ENCODE measurements around the gene SLX1B. TPM values are rescaled to one million over a fixed set of nuclear protein-coding genes. Genes with fewer than 3 reads are reported as not detected.
"Not testable (repeated sequence)": the region's sequence is repeated elsewhere in the genome, so short reads cannot be mapped to it uniquely, and the experiment has no call there.

SLX1B gene
- total RNA-seq (2021; ENCODE audit: unreplicated experiment) (54.9 TPM), Bru-seq, nascent RNA (percentile 25 among the genes with signal in this experiment), BruChase-seq, experiment 1, labeled RNA remaining after a 6-hour chase (percentile 46 among the genes with signal in this experiment), BruChase-seq, experiment 2, labeled RNA remaining after a 2-hour chase (percentile 40 among the genes with signal in this experiment)
- polyA plus RNA-seq (2012): 3.3 and 17.2 TPM in 2 replicates
- long read RNA-seq, transcript SLX1B-201 (6 exons, 1,165 nt): major isoform, 32 of 36 reads
- long read RNA-seq, partial matches to known transcripts: 3 of 36 reads
- long read RNA-seq, other reads (novel, unspliced or antisense): 1 of 36 reads

DNA sequence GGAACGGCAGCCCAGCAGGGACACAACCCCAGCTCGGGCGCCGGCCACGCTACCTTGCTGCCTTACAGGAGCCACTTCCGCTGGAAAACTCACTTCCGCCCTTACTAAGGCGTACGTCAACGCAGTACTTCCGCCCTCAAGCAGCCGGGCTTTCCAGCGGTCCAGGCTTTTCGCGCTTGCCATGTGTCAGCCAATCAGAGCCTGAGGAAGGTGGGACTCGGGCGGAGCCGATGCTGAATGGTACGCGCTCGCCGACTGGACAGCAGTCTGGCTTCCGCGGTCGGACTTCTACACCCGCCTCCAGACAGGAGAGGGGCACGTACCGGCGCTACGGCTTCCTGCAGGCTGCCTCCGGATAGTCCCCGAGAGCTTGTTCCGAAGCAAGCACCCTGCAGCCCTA, at the start of gene SLX1B, which contains the start of gene BOLA2:
SLX1B (plus strand) TSS at position 265 of the 400 bp plus-strand sequence.
BOLA2 (minus strand) TSS at position 83 of the 400 bp plus-strand sequence. CDS start 98 bp downstream, outside the sequence.
- RAD21 ChIA-PET (ENCODE audit: low non-redundant PET in 1 of 2, low total read pairs in 2 of 2, uncharacterized antibody in 2 of 2, unreplicated experiment in 2 of 2); CTCF ChIA-PET; H3K36me3 ChIP-seq (ENCODE audit: control insufficient read depth in 1 of 2, insufficient read depth in 2 of 2, low read length in 2 of 2); H3K9me2 ChIP-seq (ENCODE audit: insufficient read depth); H3K4me2 ChIP-seq (ENCODE audit: low read length); intact Hi-C loops (cut with micrococcal nuclease); POLR2A ChIA-PET; BruUV-seq (replicated peaks); H2AFZ ChIP-seq (ENCODE audit: low read depth, low read length, poor library complexity, severe bottlenecking); H3K9ac ChIP-seq (ENCODE audit: low read length); H3K4me1 ChIP-seq (ENCODE audit: control insufficient read depth in 1 of 2, insufficient read depth in 2 of 2, low read length in 2 of 2); H3K27ac ChIP-seq (ENCODE audit: low read depth, low read length); DNase-seq (ENCODE audit: low read depth, low spot score); H3K79me2 ChIP-seq (ENCODE audit: insufficient read depth, low read length); H3K27me3 ChIP-seq (ENCODE audit: insufficient read depth, low read length); H3K9me3 ChIP-seq (ENCODE audit: control insufficient read depth in 1 of 2, insufficient read depth in 1 of 2, low read depth in 1 of 2, low read length in 2 of 2); H4K20me1 ChIP-seq (ENCODE audit: insufficient read depth); H3K4me3 ChIP-seq (replicated peaks in 1 of 2; ENCODE audit: low read depth in 1 of 2, low read length in 2 of 2): not testable (repeated sequence)
- ATAC-seq: peak; percentile 88

DNA sequence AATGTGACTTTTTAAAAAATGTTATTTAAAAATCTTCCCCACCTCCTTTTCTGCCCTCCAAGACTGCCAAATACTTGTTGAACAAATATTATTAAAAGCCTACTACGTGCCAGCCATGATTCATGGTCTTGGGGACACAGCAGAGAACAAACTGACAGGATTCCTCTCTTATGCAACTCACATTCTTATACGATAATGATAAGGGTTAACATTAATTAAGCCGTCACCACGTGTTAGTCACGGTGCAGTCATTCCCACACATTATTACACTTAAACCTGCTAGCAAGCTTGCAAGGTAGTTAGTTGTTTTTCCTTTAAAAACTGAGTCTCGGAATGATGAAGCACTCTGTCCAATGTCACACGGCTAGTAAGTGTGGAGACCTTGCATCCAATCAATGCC, 49.1 kb upstream of the SLX1B start:
- H3K9ac ChIP-seq (ENCODE audit: low read length); H3K9me3 ChIP-seq (ENCODE audit: control insufficient read depth in 1 of 2, insufficient read depth in 1 of 2, low read depth in 1 of 2, low read length in 2 of 2); DNase-seq (ENCODE audit: low read depth, low spot score); H4K20me1 ChIP-seq (ENCODE audit: insufficient read depth); H3K27ac ChIP-seq (ENCODE audit: low read depth, low read length); H3K27me3 ChIP-seq (ENCODE audit: insufficient read depth, low read length); H3K4me3 ChIP-seq (replicated peaks in 1 of 2; ENCODE audit: low read depth in 1 of 2, low read length in 2 of 2); H3K4me2 ChIP-seq (ENCODE audit: low read length); CTCF ChIA-PET; H3K9me2 ChIP-seq (ENCODE audit: insufficient read depth); POLR2A ChIA-PET; ATAC-seq; RAD21 ChIA-PET (ENCODE audit: low non-redundant PET in 1 of 2, low total read pairs in 2 of 2, uncharacterized antibody in 2 of 2, unreplicated experiment in 2 of 2); intact Hi-C loops (cut with micrococcal nuclease); H2AFZ ChIP-seq (ENCODE audit: low read depth, low read length, poor library complexity, severe bottlenecking); H3K4me1 ChIP-seq (ENCODE audit: control insufficient read depth in 1 of 2, insufficient read depth in 2 of 2, low read length in 2 of 2); BruUV-seq (replicated peaks); H3K79me2 ChIP-seq (ENCODE audit: insufficient read depth, low read length); H3K36me3 ChIP-seq (ENCODE audit: control insufficient read depth in 1 of 2, insufficient read depth in 2 of 2, low read length in 2 of 2): not testable (repeated sequence)

DNA sequence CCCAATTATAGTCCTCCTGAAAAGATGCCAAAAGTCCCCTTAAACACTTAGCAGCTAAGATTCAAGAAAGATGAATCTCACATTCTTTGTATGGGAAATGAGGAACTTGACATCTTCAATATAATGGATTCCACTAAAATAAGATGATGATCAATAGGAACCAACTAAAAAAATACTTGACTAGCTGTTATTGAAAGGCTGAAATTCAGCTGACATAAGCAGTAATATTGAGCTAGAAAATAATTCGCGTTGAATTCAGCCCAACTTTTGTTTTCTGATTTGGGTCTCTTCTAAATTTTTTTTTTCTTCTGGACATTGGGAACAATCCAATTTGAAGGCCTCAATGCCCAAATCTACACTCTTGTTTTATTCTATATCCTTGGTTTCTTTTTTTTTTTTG, 30.7 kb upstream of the SLX1B start:
- RAD21 ChIA-PET (ENCODE audit: low non-redundant PET in 1 of 2, low total read pairs in 2 of 2, uncharacterized antibody in 2 of 2, unreplicated experiment in 2 of 2); H3K4me1 ChIP-seq (ENCODE audit: control insufficient read depth in 1 of 2, insufficient read depth in 2 of 2, low read length in 2 of 2); H2AFZ ChIP-seq (ENCODE audit: low read depth, low read length, poor library complexity, severe bottlenecking); H3K4me2 ChIP-seq (ENCODE audit: low read length); H3K4me3 ChIP-seq (replicated peaks in 1 of 2; ENCODE audit: low read depth in 1 of 2, low read length in 2 of 2); POLR2A ChIA-PET; DNase-seq (ENCODE audit: low read depth, low spot score); H3K9ac ChIP-seq (ENCODE audit: low read length); intact Hi-C loops (cut with micrococcal nuclease); H3K27ac ChIP-seq (ENCODE audit: low read depth, low read length); H3K79me2 ChIP-seq (ENCODE audit: insufficient read depth, low read length); H3K9me2 ChIP-seq (ENCODE audit: insufficient read depth); H3K36me3 ChIP-seq (ENCODE audit: control insufficient read depth in 1 of 2, insufficient read depth in 2 of 2, low read length in 2 of 2); H3K27me3 ChIP-seq (ENCODE audit: insufficient read depth, low read length); H4K20me1 ChIP-seq (ENCODE audit: insufficient read depth); CTCF ChIA-PET; H3K9me3 ChIP-seq (ENCODE audit: control insufficient read depth in 1 of 2, insufficient read depth in 1 of 2, low read depth in 1 of 2, low read length in 2 of 2); BruUV-seq (replicated peaks); ATAC-seq: not testable (repeated sequence)

DNA sequence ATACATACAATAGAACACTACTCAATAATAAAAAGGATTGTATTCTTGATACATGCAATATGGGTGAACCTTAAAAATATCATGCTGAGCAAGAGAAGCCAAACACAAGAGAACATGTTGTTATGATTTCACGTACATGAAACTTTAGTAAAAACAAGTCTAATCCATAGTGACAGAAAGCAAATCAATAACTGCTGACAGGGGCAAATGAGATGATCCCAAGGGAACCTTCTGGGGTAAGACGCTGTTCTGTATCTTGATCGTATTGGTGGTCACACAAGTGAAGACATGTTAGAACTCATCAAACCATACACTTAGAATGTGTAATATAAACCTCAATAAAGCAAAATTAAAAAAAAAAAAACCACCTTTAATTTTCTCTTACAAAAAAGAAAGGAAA, 28.9 kb upstream of the SLX1B start:
- POLR2A ChIA-PET; H3K9me3 ChIP-seq (ENCODE audit: control insufficient read depth in 1 of 2, insufficient read depth in 1 of 2, low read depth in 1 of 2, low read length in 2 of 2); BruUV-seq (replicated peaks); H3K36me3 ChIP-seq (ENCODE audit: control insufficient read depth in 1 of 2, insufficient read depth in 2 of 2, low read length in 2 of 2); H3K27ac ChIP-seq (ENCODE audit: low read depth, low read length); H2AFZ ChIP-seq (ENCODE audit: low read depth, low read length, poor library complexity, severe bottlenecking); intact Hi-C loops (cut with micrococcal nuclease); H3K4me2 ChIP-seq (ENCODE audit: low read length); H3K9me2 ChIP-seq (ENCODE audit: insufficient read depth); H3K27me3 ChIP-seq (ENCODE audit: insufficient read depth, low read length); H3K79me2 ChIP-seq (ENCODE audit: insufficient read depth, low read length); ATAC-seq; H4K20me1 ChIP-seq (ENCODE audit: insufficient read depth); H3K4me1 ChIP-seq (ENCODE audit: control insufficient read depth in 1 of 2, insufficient read depth in 2 of 2, low read length in 2 of 2); DNase-seq (ENCODE audit: low read depth, low spot score); RAD21 ChIA-PET (ENCODE audit: low non-redundant PET in 1 of 2, low total read pairs in 2 of 2, uncharacterized antibody in 2 of 2, unreplicated experiment in 2 of 2); CTCF ChIA-PET; H3K4me3 ChIP-seq (replicated peaks in 1 of 2; ENCODE audit: low read depth in 1 of 2, low read length in 2 of 2); H3K9ac ChIP-seq (ENCODE audit: low read length): not testable (repeated sequence)
